GM10266 (cell line): Measurements from ENCODE around the gene ACACA.
"Not testable (repeated sequence)": the region's sequence is repeated elsewhere in the genome, so short reads cannot be mapped to it uniquely, and the experiment has no call there.

Source experiments
- DNase-seq: peaks from one replicate; pipeline ENCODE4 v3.0.0; 2012; ENCODE audit errors: extremely low spot score
- TF ChIP-seq, protein P1 (sequence below): IDR thresholded peaks from 2 replicates; pipeline ENCODE4 v1.5.1; 2012; ENCODE audit warnings: mild to moderate bottlenecking, low read depth; ENCODE audit not compliant: control insufficient read depth, insufficient read depth; ENCODE audit errors: missing control alignments

Gene ACACA

GRCh38 chr17:37359682-37360188 is 46.9 kb downstream of the ACACA start:
- no peak for DNase-seq
- TF ChIP-seq, protein P1, sequence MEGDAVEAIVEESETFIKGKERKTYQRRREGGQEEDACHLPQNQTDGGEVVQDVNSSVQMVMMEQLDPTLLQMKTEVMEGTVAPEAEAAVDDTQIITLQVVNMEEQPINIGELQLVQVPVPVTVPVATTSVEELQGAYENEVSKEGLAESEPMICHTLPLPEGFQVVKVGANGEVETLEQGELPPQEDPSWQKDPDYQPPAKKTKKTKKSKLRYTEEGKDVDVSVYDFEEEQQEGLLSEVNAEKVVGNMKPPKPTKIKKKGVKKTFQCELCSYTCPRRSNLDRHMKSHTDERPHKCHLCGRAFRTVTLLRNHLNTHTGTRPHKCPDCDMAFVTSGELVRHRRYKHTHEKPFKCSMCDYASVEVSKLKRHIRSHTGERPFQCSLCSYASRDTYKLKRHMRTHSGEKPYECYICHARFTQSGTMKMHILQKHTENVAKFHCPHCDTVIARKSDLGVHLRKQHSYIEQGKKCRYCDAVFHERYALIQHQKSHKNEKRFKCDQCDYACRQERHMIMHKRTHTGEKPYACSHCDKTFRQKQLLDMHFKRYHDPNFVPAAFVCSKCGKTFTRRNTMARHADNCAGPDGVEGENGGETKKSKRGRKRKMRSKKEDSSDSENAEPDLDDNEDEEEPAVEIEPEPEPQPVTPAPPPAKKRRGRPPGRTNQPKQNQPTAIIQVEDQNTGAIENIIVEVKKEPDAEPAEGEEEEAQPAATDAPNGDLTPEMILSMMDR, result no peak

DNA sequence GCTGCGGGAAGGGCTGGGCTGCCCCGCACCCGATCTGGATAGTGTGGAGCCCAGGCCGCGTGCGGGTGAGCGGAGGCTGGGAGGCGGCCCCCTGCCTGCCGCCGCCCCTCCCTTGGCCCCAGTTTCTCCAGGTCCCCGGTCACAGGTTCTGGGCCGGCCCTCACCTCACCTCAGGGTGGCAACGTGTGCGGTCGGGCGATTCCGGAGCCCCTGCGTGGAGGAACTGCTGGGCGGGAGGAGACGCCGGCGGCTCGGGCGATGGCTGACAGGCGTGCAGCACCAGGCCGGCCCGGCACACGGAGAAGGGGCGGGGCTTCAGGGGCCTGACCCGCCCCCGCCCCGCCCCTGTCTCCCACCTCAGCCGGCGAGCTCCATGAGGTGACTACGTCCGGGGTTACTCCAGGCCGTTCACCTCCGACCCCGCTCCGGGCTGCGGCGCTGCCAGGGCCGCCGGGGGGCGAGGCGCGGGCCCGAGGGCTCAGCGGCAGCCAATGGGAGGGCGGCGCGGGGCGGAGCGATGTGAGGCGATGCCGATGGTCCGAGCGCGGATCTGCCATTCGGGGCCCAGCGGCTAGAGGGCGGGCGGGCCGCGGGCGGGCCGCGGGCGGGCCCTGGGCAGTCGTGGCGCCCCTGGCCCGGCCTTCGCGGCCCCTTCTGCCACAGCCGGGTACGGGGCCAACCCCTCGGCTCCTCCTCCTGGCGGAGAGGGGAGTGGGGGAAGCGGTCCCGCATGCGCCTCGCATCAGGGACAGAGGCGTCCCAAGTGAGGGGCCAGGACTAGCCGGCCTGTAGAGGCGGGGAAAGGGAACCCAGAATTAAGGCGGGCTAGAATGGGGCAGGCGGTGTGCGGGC is 47.6 kb downstream of the ACACA start:
- peak; percentile 99 for DNase-seq
- TF ChIP-seq, protein P1, result peak; percentile 16

DNA sequence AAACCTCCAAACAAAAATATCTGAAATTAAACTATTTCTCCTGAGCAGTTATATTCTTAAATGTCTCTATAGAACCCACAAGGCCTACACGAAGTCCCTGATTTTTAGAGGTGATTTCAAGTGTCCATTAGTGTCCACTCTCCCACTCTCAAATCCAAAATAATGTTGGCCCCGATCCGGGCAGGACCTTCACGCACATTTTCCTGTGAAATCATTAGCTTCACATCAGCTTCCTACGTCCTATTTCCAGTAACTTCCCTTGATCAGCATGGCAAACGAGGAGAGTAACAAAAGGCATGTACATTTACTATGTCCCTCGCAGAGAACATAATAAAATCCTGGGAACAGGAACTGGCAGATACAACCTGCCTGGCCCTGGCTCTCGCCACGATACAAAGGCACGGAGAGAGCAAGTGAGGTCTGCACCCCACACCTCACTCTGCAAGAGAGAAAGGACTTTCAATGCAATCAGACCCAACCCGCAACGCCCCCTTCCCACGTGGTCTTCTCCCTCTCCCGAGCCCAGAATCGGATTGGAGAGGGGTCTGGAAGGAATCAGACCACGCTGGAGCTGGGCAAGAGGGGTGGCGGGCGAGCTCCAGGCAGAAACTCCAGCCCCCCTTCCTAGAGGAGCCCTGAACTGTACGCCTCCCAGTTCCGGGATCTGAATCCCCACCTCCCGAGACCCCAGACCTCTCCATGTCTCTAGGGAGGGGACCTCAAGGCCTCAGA is 48.4 kb downstream of the ACACA start:
- peak; percentile 72 for DNase-seq
- TF ChIP-seq, protein P1, result no peak

GRCh38 chr17:37356796-37357569 is 49.7 kb downstream of the ACACA start:
- not testable (repeated sequence) for DNase-seq

- not testable (repeated sequence) for DNase-seq
Measured at GRCh38 chr17:37346863-37347402, 59.7 kb downstream of the ACACA start.

- no peak for DNase-seq
- TF ChIP-seq, protein P1, result no peak
Measured at GRCh38 chr17:37344519-37344918, 62.1 kb downstream of the ACACA start.

- DNase-seq, result no peak
- TF ChIP-seq, protein P1, result no peak
Measured at GRCh38 chr17:37342589-37342988, 64.0 kb downstream of the ACACA start.

DNA sequence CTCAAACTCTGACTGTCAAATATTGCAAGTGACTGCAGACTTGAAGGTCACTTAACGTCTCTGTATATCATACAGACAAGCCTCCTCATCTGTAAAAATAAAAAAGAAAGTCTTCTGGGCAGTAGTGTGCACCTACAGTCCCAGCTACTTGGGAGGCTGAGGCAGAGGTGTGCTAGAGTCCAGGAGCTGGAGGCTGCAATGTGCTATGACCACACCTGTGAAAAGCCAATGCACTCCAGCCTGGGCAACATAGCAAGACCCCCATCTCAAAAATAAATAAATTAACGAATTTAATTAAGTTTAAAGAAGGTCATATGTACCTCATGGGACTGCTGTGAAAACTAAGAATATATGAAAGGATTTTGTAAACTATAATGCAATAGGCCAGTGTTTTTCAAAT is 65.8 kb downstream of the ACACA start:
- TF ChIP-seq, protein P1, result no peak
- DNase-seq, result no peak
